GM19467 (cell line): ENCODE data around the gene DNAJC13.

Experiments
- ATAC-seq: cut with Tn5 transposase; IDR thresholded peaks from one replicate; pipeline ENCODE4 v1.9.1; 2021; ENCODE audit warnings: mild to moderate bottlenecking, moderate library complexity; ENCODE audit not compliant: unreplicated experiment

Gene DNAJC13

GRCh38 chr3:132457286-132457685, 40.0 kb downstream of the DNAJC13 start:
- ATAC-seq: no peak

DNA sequence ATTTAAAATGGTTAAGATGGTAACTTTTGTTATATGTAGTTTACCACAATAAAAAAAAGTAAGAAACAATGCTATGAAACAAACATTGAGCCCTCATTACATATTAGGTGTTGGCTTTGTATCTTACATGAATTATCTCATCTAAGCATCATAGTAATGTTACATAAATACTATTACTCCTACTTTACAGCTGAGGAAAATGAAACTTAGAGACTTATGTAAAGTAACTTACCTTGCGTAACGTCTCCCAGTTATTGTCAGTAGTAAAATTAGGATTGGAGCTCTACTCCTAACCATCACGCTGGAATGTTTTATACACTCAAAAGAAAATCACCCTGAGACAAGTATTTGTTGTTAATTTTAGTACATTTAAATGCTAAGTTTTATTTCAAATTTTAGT, 42.2 kb downstream of the DNAJC13 start:
- ATAC-seq: no peak

DNA sequence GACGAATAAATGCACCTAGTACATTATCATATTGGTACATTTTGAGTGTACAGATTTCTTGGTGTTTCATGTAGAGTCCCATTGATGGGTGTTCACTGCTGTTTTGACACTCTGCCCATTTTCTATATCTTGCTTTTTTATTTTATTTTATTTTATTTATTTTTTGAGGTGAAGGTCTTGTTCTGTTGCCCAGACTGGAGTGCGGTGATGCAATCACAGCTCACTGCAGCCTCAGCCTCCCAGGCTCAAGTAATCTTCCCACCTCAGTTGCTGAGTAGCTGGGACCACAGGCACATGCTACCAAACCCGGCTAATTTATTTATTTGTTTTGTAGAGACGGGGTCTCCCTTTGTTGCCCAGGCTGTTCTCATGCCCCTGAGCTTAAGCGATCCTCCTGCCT, 44.2 kb downstream of the DNAJC13 start:
- ATAC-seq: no peak

GRCh38 chr3:132464066-132464465, 46.8 kb downstream of the DNAJC13 start:
- no peak for ATAC-seq

DNA sequence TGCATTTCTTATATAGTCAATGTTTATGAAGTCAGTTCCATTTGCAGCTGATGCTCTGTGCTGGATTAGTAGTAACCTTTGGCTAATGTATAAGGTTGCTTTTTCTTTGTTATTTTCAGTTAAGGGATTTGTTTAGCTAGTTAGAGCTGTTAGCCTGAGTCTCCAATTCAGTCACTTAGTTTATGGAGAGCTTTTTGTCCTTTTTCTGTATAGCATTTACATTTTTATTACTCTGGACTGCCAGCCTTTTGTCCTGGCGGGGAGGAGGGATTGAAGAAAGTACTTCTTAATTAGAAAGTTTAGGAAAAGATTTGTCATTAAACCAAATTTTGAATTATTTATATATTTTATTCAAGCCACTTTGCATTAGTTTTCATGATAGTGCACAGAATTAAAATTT, 52.0 kb downstream of the DNAJC13 start:
- ATAC-seq: no peak

DNA sequence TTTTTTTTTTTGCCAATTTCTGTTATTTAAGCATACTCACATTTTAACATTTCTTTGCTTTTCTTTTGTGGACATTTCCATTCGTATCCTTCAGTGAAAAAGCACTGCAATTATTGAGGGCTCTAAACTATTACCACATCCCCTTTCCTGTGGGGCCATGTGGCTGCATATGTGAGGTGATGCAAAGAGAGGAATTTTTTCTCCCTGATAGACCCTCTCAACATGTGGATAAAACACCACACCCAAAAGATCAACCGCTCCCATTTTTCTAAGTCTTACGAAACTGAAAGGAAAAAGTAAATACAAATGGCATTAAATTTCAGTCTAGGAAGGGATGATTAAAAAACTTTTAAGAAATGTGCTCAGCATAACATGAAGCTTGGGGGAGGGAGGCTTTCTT, 68.8 kb downstream of the DNAJC13 start:
- no peak for ATAC-seq

GRCh38 chr3:132488151-132488550, 70.8 kb downstream of the DNAJC13 start:
- no peak for ATAC-seq

DNA sequence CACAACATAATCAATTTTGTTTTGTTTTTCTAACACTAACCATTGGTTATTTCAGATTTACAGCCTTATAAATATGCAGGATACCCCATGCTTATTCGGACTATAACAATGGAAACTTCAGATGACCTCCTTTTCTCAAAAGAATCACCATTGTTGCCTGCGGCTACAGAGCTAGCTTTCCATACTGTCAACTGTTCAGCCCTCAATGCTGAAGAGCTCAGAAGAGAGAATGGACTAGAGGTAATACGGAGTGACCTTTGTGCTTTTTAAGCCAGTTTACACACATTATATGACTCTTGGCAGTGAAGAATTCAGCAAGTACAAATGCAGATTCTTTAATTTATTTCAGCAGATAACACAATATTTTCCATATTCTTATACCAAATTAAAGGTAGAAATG, 81.8 kb downstream of the DNAJC13 start:
- no peak for ATAC-seq

DNA sequence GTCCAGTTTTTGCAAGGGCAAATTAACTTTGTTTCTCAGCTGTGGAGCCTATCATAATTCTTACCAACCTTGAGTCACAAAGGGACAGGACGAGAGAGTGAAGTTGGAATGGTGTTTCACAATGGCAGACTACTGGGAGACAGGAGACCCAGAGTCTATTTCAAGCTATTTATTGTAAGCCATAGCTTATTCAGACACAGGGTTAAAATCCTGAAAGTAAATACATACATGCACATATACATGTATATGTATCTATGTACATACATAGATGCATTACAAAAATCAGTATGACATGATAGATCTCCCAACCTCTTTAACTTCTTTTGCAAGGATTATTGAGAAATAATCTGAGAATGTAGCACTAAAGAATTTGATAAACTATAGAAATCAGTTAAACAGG, 86.3 kb downstream of the DNAJC13 start:
- ATAC-seq: no peak

DNA sequence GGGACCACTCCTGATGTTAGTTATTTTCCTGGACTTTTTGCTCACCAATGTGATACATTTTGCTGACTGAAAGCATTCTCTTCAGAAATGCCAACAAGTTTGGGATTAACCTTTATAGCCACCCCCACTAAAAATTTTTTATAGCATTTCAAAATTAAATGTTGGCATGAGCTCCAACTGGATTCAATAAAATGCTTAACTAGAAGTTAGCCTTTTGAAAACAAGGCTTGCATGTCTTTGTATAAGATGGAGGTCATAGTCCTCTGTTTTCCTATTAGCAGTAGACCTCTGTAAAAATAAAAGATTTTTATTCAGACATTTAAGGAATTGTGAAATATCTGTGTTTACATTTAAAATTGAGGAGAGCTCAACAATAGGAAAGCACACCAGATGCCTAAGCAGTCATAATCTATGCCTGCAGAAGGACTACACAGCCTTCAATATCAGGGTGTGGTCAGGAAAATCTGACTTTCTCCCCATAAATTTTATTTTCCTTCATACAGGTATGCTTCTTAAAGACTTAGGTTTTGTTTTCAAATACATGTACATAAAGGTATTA, 87.2 kb downstream of the DNAJC13 start:
- no peak for ATAC-seq

GRCh38 chr3:132507657-132508056, 90.4 kb downstream of the DNAJC13 start:
- no peak for ATAC-seq

GRCh38 chr3:132509096-132509495, 91.8 kb downstream of the DNAJC13 start:
- no peak for ATAC-seq

GRCh38 chr3:132509506-132509905, 92.2 kb downstream of the DNAJC13 start:
- ATAC-seq: no peak

- no peak for ATAC-seq
Observed at GRCh38 chr3:132513057-132513456, 95.8 kb downstream of the DNAJC13 start.

- ATAC-seq: no peak
Observed at GRCh38 chr3:132517311-132517710, 100.0 kb downstream of the DNAJC13 start.

- no peak for ATAC-seq
Observed at GRCh38 chr3:132519914-132520313, 102.6 kb downstream of the DNAJC13 start.

DNA sequence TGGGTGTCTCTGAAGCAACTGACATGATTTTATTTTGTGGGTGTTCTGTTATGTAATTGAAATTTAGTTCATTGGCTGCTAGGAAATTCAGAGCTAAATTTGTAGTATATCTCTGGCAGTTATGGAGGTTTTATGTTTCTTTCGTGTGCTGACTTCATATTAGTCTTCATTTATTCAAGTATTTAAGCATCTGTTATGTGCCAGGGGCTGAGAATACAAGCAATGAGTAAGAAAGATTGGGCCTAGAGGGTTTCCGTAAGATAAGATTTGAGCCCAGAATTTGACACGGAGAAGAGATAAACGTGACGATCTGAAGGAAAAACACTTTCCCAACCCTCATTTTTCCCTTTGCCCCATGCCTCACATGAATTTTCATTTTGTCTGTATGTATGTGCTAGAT, 104.6 kb downstream of the DNAJC13 start:
- ATAC-seq: no peak

GRCh38 chr3:132522353-132522752, 105.1 kb downstream of the DNAJC13 start:
- no peak for ATAC-seq

- no peak for ATAC-seq
Observed at GRCh38 chr3:132530624-132531023, 113.3 kb downstream of the DNAJC13 start.

DNA sequence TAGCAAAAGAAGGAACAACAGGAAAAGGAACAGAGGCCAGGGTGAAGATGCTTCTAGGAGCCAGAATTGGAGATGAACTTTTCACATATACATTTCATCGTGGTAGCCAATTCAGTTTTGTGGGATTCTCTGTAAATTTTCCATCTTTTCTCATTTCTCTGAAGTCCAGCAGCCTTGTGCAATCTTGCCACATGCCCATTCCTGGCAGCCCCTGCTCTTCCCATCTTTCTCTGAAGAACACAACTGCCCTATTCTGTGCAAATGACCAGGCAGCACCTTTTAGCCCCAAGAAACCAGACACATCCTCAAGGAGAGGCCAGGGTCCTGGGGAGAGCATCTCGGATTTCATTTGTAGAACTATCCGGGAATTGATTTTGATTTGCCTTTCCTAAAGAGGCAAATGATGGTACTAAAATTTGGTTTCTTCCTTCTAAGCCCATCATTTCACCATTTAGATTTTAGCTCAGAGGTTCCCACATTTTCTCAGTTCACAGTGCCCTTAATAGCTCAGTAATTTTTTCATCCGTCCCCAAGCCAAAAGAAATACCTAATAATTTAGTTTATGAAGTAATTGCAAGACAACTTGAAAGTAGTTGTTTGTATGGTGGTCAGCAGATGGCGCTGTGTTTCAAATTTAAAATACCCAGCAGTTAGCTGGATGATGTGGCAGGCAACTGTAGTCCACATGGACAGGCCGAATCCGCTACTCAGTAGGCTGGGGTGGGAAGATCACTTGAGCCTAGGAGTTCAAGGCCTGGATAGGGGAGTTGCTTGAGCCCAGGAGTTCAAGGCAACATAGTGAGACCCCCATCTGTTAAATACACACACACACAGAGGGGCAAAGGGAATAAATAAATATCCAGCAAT, 118.5 kb downstream of the DNAJC13 start:
- ATAC-seq: peak; percentile 64

- no peak for ATAC-seq
Observed at GRCh38 chr3:132536442-132537153, 119.3 kb downstream of the DNAJC13 start.

- no peak for ATAC-seq
Observed at GRCh38 chr3:132537297-132537696, 120.0 kb downstream of the DNAJC13 start.
